NOMO-1 treated with DMSO at 0.1 percent for 48 hours (cell line): Measurements from ENCODE around the gene SERPINB12.

Experiments used
- DNase-seq: peaks from one replicate; lab custom pipeline; 2025; ENCODE audit not compliant: unreplicated experiment; lab: John Stamatoyannopoulos, UW

SERPINB12 gene, protein sequence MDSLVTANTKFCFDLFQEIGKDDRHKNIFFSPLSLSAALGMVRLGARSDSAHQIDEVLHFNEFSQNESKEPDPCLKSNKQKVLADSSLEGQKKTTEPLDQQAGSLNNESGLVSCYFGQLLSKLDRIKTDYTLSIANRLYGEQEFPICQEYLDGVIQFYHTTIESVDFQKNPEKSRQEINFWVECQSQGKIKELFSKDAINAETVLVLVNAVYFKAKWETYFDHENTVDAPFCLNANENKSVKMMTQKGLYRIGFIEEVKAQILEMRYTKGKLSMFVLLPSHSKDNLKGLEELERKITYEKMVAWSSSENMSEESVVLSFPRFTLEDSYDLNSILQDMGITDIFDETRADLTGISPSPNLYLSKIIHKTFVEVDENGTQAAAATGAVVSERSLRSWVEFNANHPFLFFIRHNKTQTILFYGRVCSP

GRCh38 chr18:63542069-63542468 lies at the start of gene SERPINB12:
Gene SERPINB12 (plus strand): TSS chr18:63542369. CDS start chr18:63556160, 13,791 bp downstream.
- DNase-seq = peak; percentile 16

DNA sequence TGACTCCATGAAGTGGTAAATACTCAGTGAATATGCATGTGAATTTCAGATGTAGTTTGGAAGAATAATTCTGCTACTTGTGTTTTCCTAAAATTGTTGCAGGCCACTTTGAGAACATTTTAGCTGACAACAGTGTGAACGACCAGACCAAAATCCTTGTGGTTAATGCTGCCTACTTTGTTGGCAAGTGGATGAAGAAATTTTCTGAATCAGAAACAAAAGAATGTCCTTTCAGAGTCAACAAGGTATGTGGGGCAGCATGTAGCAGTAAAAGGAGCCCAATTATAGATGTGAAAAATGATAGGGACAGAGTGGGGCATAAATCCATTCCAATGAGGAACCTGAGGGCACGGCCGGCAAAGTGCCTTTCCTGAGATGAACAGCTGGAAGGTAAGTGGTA lies 49.3 kb upstream of the SERPINB12 start:
- no peak for DNase-seq

GRCh38 chr18:63495675-63496074 lies 46.5 kb upstream of the SERPINB12 start:
- DNase-seq = no peak

DNA sequence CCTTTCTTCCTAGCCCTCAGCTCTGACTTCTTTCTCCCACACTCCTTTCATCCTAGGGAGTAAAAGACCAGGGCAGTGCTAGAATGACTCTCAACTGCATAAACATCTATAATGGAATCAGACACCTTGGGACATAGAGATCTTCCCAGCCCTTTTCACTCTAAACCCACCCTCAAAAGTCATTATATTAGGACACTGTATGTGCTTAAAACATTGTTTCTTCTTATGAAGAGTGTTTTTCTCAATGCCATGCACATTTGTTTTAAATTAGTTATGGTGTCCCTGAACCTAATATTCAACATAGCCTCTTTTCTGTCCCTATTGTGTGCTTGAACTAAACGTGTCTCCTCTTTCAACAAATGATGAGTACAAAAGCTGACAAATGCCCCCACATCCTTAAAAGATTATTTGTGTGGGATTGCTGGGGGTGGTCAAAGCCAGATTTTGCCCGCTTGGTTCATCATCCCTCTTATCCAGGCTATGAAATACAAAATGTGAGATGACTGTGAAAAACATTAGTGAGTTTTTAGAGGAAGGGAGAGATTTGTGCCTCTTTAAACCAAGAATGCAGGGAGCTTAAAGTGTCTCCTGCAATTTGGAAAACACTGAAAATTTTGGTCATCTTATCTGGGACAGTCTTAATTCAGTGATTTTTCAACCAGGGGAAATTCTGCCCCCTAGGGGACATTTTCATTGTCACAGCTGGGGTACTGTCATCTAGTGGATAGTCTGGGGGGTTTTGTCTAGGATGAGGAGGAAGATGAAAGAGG lies 36.4 kb upstream of the SERPINB12 start:
- no peak for DNase-seq

- no peak for DNase-seq
Measured at GRCh38 chr18:63506336-63506646, 35.9 kb upstream of the SERPINB12 start.

DNA sequence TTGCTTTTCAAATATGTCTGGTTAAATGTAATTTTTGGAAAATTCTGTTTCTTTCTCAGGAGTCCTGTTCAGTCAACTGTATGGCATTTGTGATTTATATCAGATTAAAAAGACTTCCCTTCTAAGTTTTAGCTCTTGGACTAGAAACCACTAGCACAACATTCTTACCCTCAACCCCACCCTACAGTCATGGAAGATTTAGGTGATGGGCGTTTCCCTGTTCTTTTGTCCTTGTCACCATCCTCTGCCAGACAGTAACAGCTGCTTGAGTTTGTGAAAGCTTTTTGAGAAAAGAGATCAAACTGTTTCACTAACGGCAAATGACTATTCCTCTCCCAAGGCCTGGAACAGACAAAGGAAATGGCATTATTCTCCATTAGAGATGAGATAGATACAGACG lies 33.6 kb upstream of the SERPINB12 start:
- DNase-seq = peak; percentile 16

DNA sequence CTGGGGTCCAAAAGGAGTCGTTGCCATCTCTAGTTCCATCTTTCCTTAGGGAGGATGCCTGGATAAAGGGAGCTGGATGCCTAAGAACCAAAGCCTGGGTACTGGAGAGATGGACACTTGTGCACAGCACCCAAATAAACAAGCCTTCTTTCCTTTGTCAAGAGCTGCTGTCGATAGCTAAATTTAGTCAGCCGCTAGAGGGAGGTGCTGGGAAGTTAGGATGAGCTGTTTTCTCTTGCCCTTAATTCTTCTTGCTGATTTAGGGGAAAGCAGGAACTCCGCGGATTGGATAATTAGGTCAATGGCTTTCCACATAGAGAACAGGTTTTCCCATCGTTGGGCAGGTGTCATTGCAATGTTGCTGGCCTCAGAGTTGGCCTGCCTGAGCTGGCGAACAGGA lies 30.9 kb upstream of the SERPINB12 start:
- DNase-seq = peak; percentile 13

GRCh38 chr18:63514326-63514725 lies 27.8 kb upstream of the SERPINB12 start:
- no peak for DNase-seq

GRCh38 chr18:63514888-63515678 lies 27.1 kb upstream of the SERPINB12 start:
- DNase-seq = no peak

- DNase-seq = no peak
Measured at GRCh38 chr18:63515801-63516200, 26.4 kb upstream of the SERPINB12 start.

DNA sequence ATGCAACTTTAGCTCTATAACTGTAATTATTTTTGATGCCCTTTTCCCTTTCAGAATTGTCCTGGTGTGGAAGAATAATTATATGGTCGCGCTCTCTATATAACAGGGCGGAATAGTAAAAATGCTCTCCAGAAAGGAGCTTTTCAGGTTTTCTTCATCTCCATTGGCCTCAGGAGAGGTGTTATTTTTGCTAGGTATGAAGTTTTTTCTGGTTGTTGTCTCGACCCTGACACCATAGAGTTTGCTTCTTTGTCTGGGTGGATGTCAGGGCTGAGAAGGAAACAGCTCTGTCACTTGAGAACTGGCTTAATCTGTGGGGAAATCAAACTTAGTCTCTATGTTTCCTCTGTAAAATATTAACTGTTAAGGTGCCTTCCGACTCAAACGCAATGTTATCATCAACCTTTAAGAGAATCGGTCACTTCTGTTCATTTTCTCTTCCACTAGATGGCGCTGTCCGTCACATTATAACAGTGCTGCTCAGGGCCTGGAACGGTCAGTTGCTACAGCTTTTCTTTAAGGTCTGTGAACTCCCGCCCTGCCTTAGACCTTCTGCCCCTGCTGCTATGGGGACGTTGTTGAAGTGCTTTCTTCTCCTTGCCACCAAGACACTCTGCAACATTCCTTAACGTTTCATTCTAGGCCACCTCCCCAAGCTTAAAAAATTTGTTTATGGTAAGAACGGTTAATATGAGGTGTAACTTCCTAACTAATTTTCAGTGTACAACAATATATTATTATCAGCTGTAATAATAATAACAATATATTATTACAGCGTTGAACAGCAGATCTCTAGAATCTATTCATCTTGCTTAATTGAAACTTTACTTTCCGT lies 23.8 kb upstream of the SERPINB12 start:
- peak; percentile 81 for DNase-seq

DNA sequence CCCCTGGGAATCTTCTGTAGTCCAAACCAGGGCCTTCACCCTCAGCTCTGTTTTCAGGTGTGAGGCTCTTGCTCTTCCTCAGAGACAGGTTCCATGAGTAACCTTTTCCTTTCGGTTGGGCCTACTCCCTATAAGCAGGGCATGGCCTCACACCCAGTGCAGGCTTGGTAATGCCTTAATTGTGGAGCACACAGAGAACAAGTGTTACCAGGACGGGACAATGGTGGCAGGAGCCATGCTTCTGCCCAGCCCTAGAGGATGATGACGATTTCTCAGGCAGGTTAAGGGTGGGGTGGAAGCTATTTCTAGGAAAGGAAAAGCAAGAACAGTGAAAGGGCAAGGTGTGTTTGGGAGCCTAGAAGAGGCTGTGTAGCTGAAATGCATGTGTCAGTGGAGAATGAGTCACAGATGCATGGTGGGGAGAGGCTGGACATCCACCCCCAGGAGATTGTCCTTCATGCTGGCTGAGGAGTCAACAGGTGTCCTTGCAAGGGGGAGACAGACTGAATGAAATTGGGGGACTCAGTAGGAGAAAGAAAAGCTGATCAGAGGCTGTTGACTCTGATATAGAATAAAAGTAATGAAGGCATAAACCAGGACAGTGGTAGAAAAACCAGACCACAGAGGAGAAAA lies 22.0 kb upstream of the SERPINB12 start:
- DNase-seq = no peak

- no peak for DNase-seq
Measured at GRCh38 chr18:63523660-63524059, 18.5 kb upstream of the SERPINB12 start.

DNA sequence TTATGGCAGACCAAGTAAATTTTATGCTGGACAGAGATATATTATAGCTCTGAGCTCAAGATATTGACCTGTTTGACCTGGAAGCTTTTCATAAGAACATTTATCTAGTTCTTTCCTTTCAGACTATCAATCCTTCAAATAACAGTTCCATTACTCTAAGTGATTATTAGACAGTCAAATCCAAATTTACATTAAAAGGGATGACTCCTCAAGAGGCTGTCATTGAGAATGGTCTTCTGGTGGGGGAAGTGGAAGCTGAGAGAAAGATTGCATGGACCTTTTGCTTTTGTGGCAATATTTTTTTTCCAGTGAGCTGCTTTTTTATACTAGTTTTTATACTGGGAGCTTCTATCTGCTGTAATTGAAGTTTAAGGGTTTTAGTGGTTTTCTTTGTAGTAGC lies 14.9 kb upstream of the SERPINB12 start:
- no peak for DNase-seq

DNA sequence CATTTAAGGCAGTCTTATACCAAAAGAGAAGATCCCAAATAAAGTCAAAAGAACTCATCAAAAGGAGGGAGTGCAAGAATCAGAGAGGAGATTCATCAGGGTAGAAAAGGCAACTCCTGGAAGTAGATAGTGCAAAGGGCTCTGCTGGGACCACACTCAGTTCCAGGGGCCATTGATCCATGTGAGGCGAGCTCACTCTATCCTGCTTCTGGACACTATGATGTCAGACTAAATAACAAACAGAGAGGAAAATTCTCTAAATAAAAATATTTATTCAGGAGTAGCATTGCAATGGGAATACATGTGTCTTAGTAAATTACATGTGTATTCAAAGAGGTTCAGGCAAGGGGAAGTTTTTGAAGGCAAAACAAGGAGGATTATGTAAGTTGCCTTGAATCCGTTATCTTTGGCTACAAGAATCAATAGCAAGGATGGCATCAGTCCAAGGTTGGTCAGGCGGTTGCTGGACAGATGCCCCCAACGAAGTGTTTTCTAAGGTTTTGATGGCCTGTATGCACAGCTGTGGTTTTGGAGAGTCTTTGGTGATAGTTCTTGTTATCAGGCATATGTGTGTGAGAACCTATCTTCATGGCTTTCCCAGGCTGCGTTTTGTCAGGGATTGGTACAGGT lies 13.2 kb upstream of the SERPINB12 start:
- DNase-seq = no peak

GRCh38 chr18:63532471-63532870 lies 9.7 kb upstream of the SERPINB12 start:
- DNase-seq = no peak

GRCh38 chr18:63534615-63535014 lies 7.6 kb upstream of the SERPINB12 start:
- peak; percentile 74 for DNase-seq

- DNase-seq = no peak
Measured at GRCh38 chr18:63539904-63540510, 2.2 kb upstream of the SERPINB12 start.

DNA sequence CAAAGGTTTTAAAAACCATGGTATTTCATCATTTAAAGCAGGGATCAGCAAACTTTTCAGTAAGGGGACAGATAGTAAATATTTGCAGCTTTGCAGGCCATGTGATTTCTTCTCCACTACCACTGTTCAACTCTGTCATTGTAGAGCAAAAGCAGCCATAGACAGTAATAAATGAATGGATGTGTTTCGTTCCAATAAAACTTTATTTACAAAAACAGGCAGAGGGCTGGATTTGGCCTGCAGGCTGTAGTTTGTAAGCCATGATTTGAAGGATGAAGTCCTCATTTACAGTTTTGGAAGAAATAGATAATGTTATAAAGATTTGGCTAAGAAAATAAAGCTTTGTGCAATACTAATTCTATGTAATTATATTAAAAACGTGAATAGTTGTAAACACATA lies 1.8 kb downstream of the SERPINB12 start:
- no peak for DNase-seq
